Glutamatergic neuron (in vitro differentiated cells): Measurements from ENCODE around the gene RNASE8. TPM values are rescaled to one million over a fixed set of nuclear protein-coding genes. Genes with fewer than 3 reads are reported as not detected.

ENCODE experiments used
- DNase-seq: peaks from one replicate; pipeline ENCODE4 v3.0.0; 2022
- H3K27ac Mint-ChIP-seq: one replicate; pipeline ENCODE4 v1.8.0; 2020; ENCODE audit warnings: mild to moderate bottlenecking, mixed read lengths, inconsistent platforms; ENCODE audit not compliant: unreplicated experiment
- H3K27me3 Mint-ChIP-seq: one replicate; pipeline ENCODE4 v1.8.0; 2020; ENCODE audit warnings: mild to moderate bottlenecking, moderate library complexity, mixed read lengths, inconsistent platforms; ENCODE audit not compliant: unreplicated experiment
- H3K36me3 Mint-ChIP-seq: one replicate; pipeline ENCODE4 v1.8.0; 2020; ENCODE audit warnings: mild to moderate bottlenecking, mixed read lengths, inconsistent platforms; ENCODE audit not compliant: unreplicated experiment
- H3K4me1 Mint-ChIP-seq: one replicate; pipeline ENCODE4 v1.8.0; 2020; ENCODE audit warnings: mild to moderate bottlenecking, low read depth, mixed read lengths, inconsistent platforms; ENCODE audit not compliant: unreplicated experiment
- H3K4me3 Mint-ChIP-seq: one replicate; pipeline ENCODE4 v1.8.0; 2020; ENCODE audit warnings: mild to moderate bottlenecking, mixed read lengths, inconsistent platforms; ENCODE audit not compliant: unreplicated experiment
- H3K9me3 Mint-ChIP-seq: one replicate; pipeline ENCODE4 v1.8.0; 2020; ENCODE audit warnings: mild to moderate bottlenecking, moderate library complexity, mixed read lengths, inconsistent platforms; ENCODE audit not compliant: unreplicated experiment
- CTCF ChIP-seq: fragments of 200-600 bp; sonication (generic); IDR thresholded peaks from one replicate; pipeline ENCODE4 v1.5.0; 2021; ENCODE audit not compliant: partially characterized antibody, unreplicated experiment
- total RNA-seq: library from RNA; stranded (reverse); fragmentation: NEBNext Ultra II Directional; extraction: Animal tissue kit (Norgen Biotek cat#: 25700); gene quantifications from one replicate; pipeline ENCODE4 v1.2.1, GENCODE V29; 2021; ENCODE audit not compliant: unreplicated experiment

The RNASE8 gene
- total RNA-seq, 1 donor from 2014 or later: not detected

GRCh38 chr14:21093769-21094681, 36.4 kb downstream of the RNASE8 start:
- H3K4me3 Mint-ChIP-seq: peak overlapping the region; percentile 97

GRCh38 chr14:21095430-21096205, 38.0 kb downstream of the RNASE8 start:
- no peak for TF ChIP-seq CTCF
- H3K9me3 Mint-ChIP-seq: peaks cover 38% of the 10 kb centered on the region
- peaks cover 44% of the 10 kb centered on the region for H3K27me3 Mint-ChIP-seq
- H3K4me3 Mint-ChIP-seq: peak overlapping the region; percentile 97
- H3K4me1 Mint-ChIP-seq: peaks cover 50% of the 10 kb centered on the region
- peaks cover 3% of the 10 kb centered on the region for H3K36me3 Mint-ChIP-seq
- peak overlapping the region; percentile 100 for H3K27ac Mint-ChIP-seq
- DNase-seq: peak; percentile 55

More at GRCh38 chr14:21093769-21094681, 36.4 kb downstream of the RNASE8 start:
- peaks cover 41% of the 10 kb centered on the region for H3K27me3 Mint-ChIP-seq
- H3K36me3 Mint-ChIP-seq: peaks cover 3% of the 10 kb centered on the region
- peaks cover 43% of the 10 kb centered on the region for H3K4me1 Mint-ChIP-seq
- peaks cover 34% of the 10 kb centered on the region for H3K9me3 Mint-ChIP-seq
- H3K27ac Mint-ChIP-seq: peak overlapping the region; percentile 100
- peak; percentile 76 for TF ChIP-seq CTCF
- peak; percentile 81 for DNase-seq

GRCh38 chr14:21096438-21096837, 38.8 kb downstream of the RNASE8 start:
- Mint-ChIP-seq H3K27me3 (peaks cover 41% of the 10 kb centered on the region), H3K4me3 (peak overlapping the region; percentile 97), H3K4me1 (peaks cover 47% of the 10 kb centered on the region), H3K9me3 (peaks cover 36% of the 10 kb centered on the region), H3K36me3 (peaks cover 3% of the 10 kb centered on the region), H3K27ac (peak overlapping the region; percentile 100)
- TF ChIP-seq CTCF: no peak
- no peak for DNase-seq

DNA sequence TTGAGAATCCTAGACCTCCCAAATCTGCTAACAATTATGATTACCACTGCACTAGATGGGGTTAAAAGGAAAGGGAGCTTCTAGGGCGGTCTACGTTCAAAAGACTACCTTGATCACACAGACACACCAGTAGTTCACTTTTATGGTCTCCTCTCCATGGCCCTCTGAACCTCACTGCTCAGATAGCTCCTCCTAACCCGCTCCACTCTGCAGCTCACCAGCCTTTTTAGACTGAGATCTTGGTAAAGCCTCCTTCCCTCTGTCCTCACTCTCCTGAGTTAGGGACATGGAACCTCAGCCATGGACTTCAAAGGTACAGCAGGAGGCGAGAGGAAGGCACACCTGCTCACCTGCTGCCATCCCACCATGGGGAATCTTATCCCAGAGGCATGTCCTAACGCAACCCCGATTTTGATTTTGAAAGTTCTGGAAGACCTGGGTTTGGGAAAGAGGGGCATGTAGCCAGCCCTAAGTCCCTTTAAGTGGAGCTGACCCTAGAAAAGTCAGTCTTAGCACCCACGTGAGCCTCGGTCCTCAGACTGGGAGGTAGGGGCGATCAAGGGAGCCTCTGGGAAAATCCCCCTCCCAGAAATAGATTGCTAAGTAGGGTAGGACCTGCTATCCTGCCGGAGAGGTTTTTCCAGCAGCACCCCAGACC, 39.5 kb downstream of the RNASE8 start:
- H3K4me1 Mint-ChIP-seq: peaks cover 45% of the 10 kb centered on the region
- peaks cover 34% of the 10 kb centered on the region for H3K9me3 Mint-ChIP-seq
- peaks cover 39% of the 10 kb centered on the region for H3K27me3 Mint-ChIP-seq
- H3K4me3 Mint-ChIP-seq: peak overlapping the region; percentile 97
- TF ChIP-seq CTCF: no peak
- H3K36me3 Mint-ChIP-seq: peaks cover 3% of the 10 kb centered on the region
- DNase-seq: no peak
- peak overlapping the region; percentile 100 for H3K27ac Mint-ChIP-seq
